MM.1S (cell line): ENCODE data around the gene F7.

ENCODE experiments used
- DNase-seq: peaks from one replicate; pipeline ENCODE4 v3.0.0-alpha.2; 2015
- H2AFZ ChIP-seq: fragments of 300-600 bp; sonication (generic); 2 replicates; pipeline ENCODE4 v1.6.0; 2016; ENCODE audit warnings: antibody characterized with exemption, low read length
- H3F3A ChIP-seq: fragments of 300-600 bp; sonication (generic); 2 replicates; pipeline ENCODE4 v1.6.1; 2016; ENCODE audit warnings: mild to moderate bottlenecking, antibody characterized with exemption, low read length, moderate library complexity, mixed read lengths; ENCODE audit not compliant: insufficient read depth
- H3K27ac ChIP-seq: fragments of 300-600 bp; sonication (generic); 2 replicates; pipeline ENCODE4 v1.5.1; 2016; ENCODE audit warnings: mild to moderate bottlenecking, low read length
- H3K27me3 ChIP-seq: fragments of 300-600 bp; sonication (generic); replicated peaks from 2 replicates; pipeline ENCODE4 v1.6.0; 2016; ENCODE audit warnings: low read length; ENCODE audit not compliant: insufficient read depth
- H3K36me3 ChIP-seq: fragments of 300-600 bp; sonication (generic); replicated peaks from 2 replicates; pipeline ENCODE4 v1.6.1; 2016; ENCODE audit warnings: mild to moderate bottlenecking, low read length, mixed read lengths; ENCODE audit not compliant: insufficient read depth
- H3K4me1 ChIP-seq: fragments of 300-600 bp; sonication (generic); 2 replicates; pipeline ENCODE4 v1.6.1; 2016; ENCODE audit warnings: low read length, mixed read lengths
- H3K4me2 ChIP-seq: fragments of 300-600 bp; sonication (generic); 2 replicates; pipeline ENCODE4 v1.6.0; 2016; ENCODE audit warnings: low read depth, low read length
- H3K4me3 ChIP-seq: fragments of 300-600 bp; sonication (generic); 2 replicates; pipeline ENCODE4 v1.5.1; 2016; ENCODE audit warnings: low read length, mixed read lengths
- H3K79me2 ChIP-seq: fragments of 300-600 bp; sonication (generic); 2 replicates; pipeline ENCODE4 v1.6.1; 2016; ENCODE audit warnings: mixed run types, low read length, mixed read lengths
- H3K9ac ChIP-seq: fragments of 300-600 bp; sonication (generic); 2 replicates; pipeline ENCODE4 v1.6.1; 2016; ENCODE audit warnings: low read length, mixed read lengths
- H3K9me2 ChIP-seq: fragments of 300-600 bp; sonication (generic); replicated peaks from 2 replicates; pipeline ENCODE4 v1.6.1; 2016; ENCODE audit warnings: mild to moderate bottlenecking, low read length, mixed read lengths; ENCODE audit not compliant: insufficient read depth
- H3K9me3 ChIP-seq: fragments of 300-600 bp; sonication (generic); replicated peaks from 2 replicates; pipeline ENCODE4 v1.6.1; 2016; ENCODE audit warnings: mild to moderate bottlenecking, low read length, mixed read lengths; ENCODE audit not compliant: insufficient read depth
- H4K20me1 ChIP-seq: fragments of 300-600 bp; sonication (generic); 2 replicates; pipeline ENCODE4 v1.6.1; 2016; ENCODE audit warnings: mild to moderate bottlenecking, low read length, moderate library complexity, mixed read lengths; ENCODE audit not compliant: insufficient read depth
- EZH2 ChIP-seq: fragments of 300-600 bp; sonication (generic); optimal IDR thresholded peaks from 2 replicates; pipeline ENCODE3; 2017; ENCODE audit warnings: low read depth, mild to moderate bottlenecking, antibody characterized with exemption, low read length, mixed read lengths
- EZH2phosphoT487 ChIP-seq: fragments of 300-600 bp; sonication (generic); IDR thresholded peaks from 2 replicates; pipeline ENCODE4 v1.6.1; 2018; ENCODE audit warnings: antibody characterized with exemption, low read length
- TF ChIP-seq, protein P1 (sequence below): fragments of 300-600 bp; sonication (generic); IDR thresholded peaks from 2 replicates; pipeline ENCODE4 v1.5.1; 2016; ENCODE audit warnings: antibody characterized with exemption, low read length, mixed read lengths

F7 gene

DNA sequence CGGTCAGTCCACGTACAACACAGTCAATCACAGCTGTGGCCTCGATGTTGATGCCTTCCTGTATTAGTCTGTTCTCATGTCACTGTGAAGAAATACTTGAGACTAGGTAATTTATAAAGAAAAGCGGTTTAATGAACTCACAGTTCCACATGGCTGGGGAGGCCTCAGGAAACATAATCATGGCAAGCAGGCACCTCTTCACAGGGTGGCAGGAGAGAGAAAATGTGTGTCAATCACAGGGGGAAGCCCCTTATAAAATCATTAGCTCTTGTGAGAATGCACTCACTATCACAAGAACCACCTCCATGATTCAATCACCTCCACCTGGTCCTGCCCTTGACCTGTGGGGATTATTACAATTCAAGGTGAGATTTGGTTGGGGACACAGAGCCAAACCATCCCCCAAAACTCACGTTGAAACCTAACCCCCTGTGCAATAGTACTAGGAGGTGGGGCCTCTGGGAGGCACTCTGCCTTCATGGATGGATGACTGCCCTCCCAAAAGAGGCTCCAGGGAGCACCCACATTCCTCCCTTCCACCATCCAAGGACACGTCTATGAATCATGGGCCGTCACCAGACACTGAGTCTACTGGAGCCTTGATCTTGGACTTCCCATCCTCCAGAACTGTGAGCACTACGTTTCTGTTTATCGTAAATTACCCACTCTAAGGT lies 50.5 kb downstream of the F7 start:
- peaks cover 8% of the 10 kb centered on the region for H3K4me1 ChIP-seq

DNA sequence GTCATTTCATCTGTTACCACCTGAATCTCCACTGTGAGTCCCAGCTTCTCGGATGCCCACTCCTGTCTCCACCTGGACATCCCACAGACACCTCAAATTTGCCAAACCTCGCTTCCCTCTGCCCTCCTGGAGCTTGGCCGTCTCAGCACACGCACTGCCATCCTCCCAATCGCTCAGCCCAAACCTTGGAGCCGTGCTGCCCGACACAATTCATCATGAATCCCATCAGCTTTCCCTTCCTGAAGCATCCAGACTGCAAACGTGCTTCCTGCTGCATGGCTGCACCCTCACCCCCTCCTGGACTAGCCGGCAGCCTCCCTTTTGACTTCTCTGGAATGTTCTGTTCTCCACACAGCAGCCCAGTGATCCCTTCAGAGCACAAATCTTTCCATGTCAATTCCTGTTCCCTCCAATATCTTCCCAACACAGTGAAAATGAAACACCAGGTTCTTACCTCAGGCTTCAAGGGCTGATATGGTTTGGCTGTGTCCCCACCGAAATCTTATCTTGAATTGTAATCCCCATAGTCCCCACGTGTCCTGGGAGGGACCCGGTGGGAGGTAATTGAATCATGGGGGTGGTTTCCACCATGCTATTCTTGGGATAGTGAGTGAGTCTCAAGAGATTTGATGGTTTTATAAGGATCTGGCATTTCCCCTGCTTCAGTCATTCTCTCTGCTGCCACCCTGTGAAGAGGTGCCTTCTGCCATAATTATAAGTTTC lies 51.8 kb downstream of the F7 start:
- Histone ChIP-seq H3K9me3 (no peaks in the 10 kb centered on the region), H3K36me3 (no peaks in the 10 kb centered on the region), H3K9me2 (no peaks in the 10 kb centered on the region), H3K27me3 (peaks cover 71% of the 10 kb centered on the region), H3K27ac (no peak overlapping the region), H4K20me1 (no peaks in the 10 kb centered on the region), H3F3A (peaks cover 4% of the 10 kb centered on the region; the same call in 1 of the 2 replicates), H3K4me2 (no peak overlapping the region), H3K9ac (no peak overlapping the region), H3K79me2 (no peaks in the 10 kb centered on the region), H2AFZ (no peak overlapping the region), H3K4me1 (peaks cover 4% of the 10 kb centered on the region; the same call in 1 of the 2 replicates), H3K4me3 (no peak overlapping the region)
- TF ChIP-seq, protein P1, sequence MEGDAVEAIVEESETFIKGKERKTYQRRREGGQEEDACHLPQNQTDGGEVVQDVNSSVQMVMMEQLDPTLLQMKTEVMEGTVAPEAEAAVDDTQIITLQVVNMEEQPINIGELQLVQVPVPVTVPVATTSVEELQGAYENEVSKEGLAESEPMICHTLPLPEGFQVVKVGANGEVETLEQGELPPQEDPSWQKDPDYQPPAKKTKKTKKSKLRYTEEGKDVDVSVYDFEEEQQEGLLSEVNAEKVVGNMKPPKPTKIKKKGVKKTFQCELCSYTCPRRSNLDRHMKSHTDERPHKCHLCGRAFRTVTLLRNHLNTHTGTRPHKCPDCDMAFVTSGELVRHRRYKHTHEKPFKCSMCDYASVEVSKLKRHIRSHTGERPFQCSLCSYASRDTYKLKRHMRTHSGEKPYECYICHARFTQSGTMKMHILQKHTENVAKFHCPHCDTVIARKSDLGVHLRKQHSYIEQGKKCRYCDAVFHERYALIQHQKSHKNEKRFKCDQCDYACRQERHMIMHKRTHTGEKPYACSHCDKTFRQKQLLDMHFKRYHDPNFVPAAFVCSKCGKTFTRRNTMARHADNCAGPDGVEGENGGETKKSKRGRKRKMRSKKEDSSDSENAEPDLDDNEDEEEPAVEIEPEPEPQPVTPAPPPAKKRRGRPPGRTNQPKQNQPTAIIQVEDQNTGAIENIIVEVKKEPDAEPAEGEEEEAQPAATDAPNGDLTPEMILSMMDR = no peak
- no peak for TF ChIP-seq EZH2phosphoT487
- TF ChIP-seq EZH2 = no peak
- no peak for DNase-seq

More for the DNA sequence above, 50.5 kb downstream of the F7 start:
- Histone ChIP-seq H3K79me2 (no peaks in the 10 kb centered on the region), H2AFZ (no peak overlapping the region), H3K9me3 (no peaks in the 10 kb centered on the region), H4K20me1 (no peaks in the 10 kb centered on the region), H3K9me2 (no peaks in the 10 kb centered on the region), H3K9ac (no peak overlapping the region), H3K27me3 (peaks cover 73% of the 10 kb centered on the region), H3K4me2 (no peak overlapping the region), H3K27ac (no peak overlapping the region), H3K36me3 (no peaks in the 10 kb centered on the region), H3F3A (peaks cover 4% of the 10 kb centered on the region; the same call in 1 of the 2 replicates), H3K4me3 (no peak overlapping the region)
- DNase-seq = no peak
- TF ChIP-seq EZH2 (no peak), EZH2phosphoT487 (no peak)
- TF ChIP-seq, protein P1 = no peak

DNA sequence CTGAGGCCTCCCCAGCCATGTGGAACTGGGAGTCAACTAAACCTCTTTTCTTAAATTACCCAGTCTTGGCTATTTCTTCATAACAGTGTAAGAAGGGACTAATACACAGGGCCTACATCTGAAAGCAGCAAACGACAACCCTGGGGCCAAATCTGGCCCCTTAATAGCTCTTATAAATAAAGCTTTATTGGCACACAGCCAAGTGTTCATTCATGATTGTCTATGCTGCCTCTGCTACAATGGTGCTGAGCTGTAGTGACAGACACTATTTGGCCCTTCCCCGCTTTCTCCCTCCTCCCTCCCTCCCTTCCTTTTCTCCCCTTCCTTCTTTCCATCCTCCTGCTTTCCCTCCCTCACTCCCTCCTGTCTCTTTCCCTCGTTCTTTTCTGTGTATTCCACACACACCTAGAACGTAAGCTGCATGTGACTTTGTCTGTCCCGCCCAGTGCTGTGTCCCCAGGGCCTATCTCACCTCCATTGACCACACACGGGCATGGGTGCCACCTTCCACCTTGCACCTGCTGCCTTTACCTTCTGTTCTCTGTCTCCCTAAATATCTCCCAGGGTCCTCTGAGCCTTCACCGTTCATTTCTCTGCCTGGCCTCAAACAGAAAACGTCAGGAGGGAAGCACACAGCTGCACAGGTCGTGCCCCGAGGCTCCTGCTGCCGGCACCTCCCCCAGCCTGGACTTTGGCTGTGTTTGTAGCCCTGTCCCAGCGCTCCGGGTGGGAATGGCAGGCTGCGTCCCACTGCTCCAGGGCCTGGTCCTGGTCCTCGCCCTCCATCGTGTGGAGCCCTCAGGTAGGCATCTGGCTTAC lies 52.5 kb downstream of the F7 start, which contains the start of gene PROZ:
PROZ (plus strand) TSS at position 720 of the 819 bp plus-strand sequence; CDS start at position 733, 13 bp downstream.
- Histone ChIP-seq H3K9ac (no peak within 1 kb of the TSS), H3K27me3 (peaks cover 72% of the 10 kb centered on the region), H3K9me3 (no peaks in the 10 kb centered on the region), H4K20me1 (no peaks in the 10 kb centered on the region), H3F3A (peaks cover 4% of the 10 kb centered on the region; the same call in 1 of the 2 replicates), H3K27ac (no peak within 1 kb of the TSS), H3K36me3 (no peaks in the 10 kb centered on the region), H3K4me2 (no peak within 1 kb of the TSS), H3K79me2 (no peaks in the 10 kb centered on the region), H2AFZ (no peak within 1 kb of the TSS; the same call in 1 of the 2 replicates), H3K4me1 (no peaks in the 10 kb centered on the region; the same call in 1 of the 2 replicates), H3K9me2 (no peaks in the 10 kb centered on the region), H3K4me3 (no peak within 1 kb of the TSS)
- TF ChIP-seq EZH2 (no peak), EZH2phosphoT487 (no peak)
- TF ChIP-seq, protein P1 = no peak
- DNase-seq = no peak
